Measurements from ENCODE around the gene SESN2.

GRCh38 chr1:28258628-28259251, 578 bp upstream of the SESN2 start:
- no peak for TF ChIP-seq POLR2A (IDR thresholded peaks at IDR 0.05)
- TF ChIP-seq, protein P1, sequence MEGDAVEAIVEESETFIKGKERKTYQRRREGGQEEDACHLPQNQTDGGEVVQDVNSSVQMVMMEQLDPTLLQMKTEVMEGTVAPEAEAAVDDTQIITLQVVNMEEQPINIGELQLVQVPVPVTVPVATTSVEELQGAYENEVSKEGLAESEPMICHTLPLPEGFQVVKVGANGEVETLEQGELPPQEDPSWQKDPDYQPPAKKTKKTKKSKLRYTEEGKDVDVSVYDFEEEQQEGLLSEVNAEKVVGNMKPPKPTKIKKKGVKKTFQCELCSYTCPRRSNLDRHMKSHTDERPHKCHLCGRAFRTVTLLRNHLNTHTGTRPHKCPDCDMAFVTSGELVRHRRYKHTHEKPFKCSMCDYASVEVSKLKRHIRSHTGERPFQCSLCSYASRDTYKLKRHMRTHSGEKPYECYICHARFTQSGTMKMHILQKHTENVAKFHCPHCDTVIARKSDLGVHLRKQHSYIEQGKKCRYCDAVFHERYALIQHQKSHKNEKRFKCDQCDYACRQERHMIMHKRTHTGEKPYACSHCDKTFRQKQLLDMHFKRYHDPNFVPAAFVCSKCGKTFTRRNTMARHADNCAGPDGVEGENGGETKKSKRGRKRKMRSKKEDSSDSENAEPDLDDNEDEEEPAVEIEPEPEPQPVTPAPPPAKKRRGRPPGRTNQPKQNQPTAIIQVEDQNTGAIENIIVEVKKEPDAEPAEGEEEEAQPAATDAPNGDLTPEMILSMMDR (IDR thresholded peaks at IDR 0.05) = no peak
- no peak for TF ChIP-seq POLR2AphosphoS5 (IDR thresholded peaks at IDR 0.05)
- no peak for TF ChIP-seq EP300 (IDR thresholded peaks at IDR 0.05)

All from sigmoid colon (tissue), 4 donors.